Measurements from ENCODE around the gene ABHD15.

ABHD15 gene

GRCh38 chr17:29583324-29584248 is 16.7 kb upstream of the ABHD15 start:
- DNase-seq, result no peak

GRCh38 chr17:29582772-29583171 is 15.9 kb upstream of the ABHD15 start:
- DNase-seq, result peak in 48 of 56 donors; percentile 32 to 90 (median 70)

- no peak for DNase-seq
Observed at GRCh38 chr17:29582254-29582765, 15.5 kb upstream of the ABHD15 start.

GRCh38 chr17:29581583-29582253 is 14.9 kb upstream of the ABHD15 start:
- peak in 9 of 56 donors; percentile 26 to 48 (median 37) for DNase-seq

GRCh38 chr17:29579866-29580771 is 13.3 kb upstream of the ABHD15 start:
- peak in 55 of 56 donors; percentile 48 to 95 (median 80) for DNase-seq

GRCh38 chr17:29578626-29579485 is 12.0 kb upstream of the ABHD15 start:
- DNase-seq, result no peak

GRCh38 chr17:29577385-29578211 is 10.8 kb upstream of the ABHD15 start:
- DNase-seq, result peak in 46 of 56 donors; percentile 29 to 89 (median 68)

GRCh38 chr17:29577001-29577370 is 10.1 kb upstream of the ABHD15 start:
- no peak for DNase-seq

GRCh38 chr17:29576214-29577000 is 9.6 kb upstream of the ABHD15 start:
- no peak for DNase-seq

GRCh38 chr17:29575511-29576213 is 8.8 kb upstream of the ABHD15 start:
- no peak for DNase-seq

- no peak for DNase-seq
Observed at GRCh38 chr17:29574732-29575510, 8.1 kb upstream of the ABHD15 start.

- DNase-seq, result no peak
Observed at GRCh38 chr17:29573871-29574731, 7.3 kb upstream of the ABHD15 start.

GRCh38 chr17:29573558-29573869 is 6.7 kb upstream of the ABHD15 start:
- DNase-seq, result no peak

GRCh38 chr17:29572691-29573557 is 6.1 kb upstream of the ABHD15 start:
- DNase-seq, result peak in 24 of 56 donors; percentile 20 to 74 (median 47)
